Lower leg skin (tissue), 3 donors: Measurements from ENCODE around the gene COL10A1.

Source experiments
- POLR2A ChIP-seq, 2 donors: fragments of 450-650 bp; IDR thresholded peaks; one replicate each; pipeline ENCODE4 v1.6.1; 2016 to 2017; ENCODE audit warnings: antibody characterized with exemption in 2 of 2, mild to moderate bottlenecking in 1 of 2, moderate library complexity in 1 of 2
- TF ChIP-seq, protein P1 (sequence below), 3 donors: fragments of 450-650 bp; IDR thresholded peaks; one replicate each; pipeline ENCODE4 v1.5.1; 2016; ENCODE audit warnings: antibody characterized with exemption in 3 of 3, mild to moderate bottlenecking in 3 of 3, moderate library complexity in 2 of 3

DNA sequence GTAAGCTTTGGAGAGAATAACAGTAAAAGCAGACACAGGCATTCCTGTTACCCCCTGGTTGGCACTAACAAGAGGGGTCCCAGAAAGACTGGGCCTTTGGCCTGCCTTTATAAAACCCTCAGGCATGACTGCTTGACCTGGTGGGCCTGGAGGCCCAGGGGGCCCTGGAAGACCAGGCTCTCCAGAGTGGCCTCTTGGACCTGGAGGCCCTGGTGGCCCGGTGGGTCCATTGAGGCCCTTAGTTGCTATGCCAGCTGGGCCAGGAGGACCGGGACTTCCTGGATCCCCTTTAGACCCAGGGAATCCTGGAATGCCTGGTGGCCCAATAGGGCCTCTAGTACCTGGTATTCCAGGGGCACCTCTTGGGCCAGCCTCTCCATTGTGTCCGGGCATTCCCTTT, 5.5 kb downstream of the COL10A1 start:
- TF ChIP-seq POLR2A (IDR thresholded peaks at IDR 0.05): no peak
- TF ChIP-seq, protein P1, sequence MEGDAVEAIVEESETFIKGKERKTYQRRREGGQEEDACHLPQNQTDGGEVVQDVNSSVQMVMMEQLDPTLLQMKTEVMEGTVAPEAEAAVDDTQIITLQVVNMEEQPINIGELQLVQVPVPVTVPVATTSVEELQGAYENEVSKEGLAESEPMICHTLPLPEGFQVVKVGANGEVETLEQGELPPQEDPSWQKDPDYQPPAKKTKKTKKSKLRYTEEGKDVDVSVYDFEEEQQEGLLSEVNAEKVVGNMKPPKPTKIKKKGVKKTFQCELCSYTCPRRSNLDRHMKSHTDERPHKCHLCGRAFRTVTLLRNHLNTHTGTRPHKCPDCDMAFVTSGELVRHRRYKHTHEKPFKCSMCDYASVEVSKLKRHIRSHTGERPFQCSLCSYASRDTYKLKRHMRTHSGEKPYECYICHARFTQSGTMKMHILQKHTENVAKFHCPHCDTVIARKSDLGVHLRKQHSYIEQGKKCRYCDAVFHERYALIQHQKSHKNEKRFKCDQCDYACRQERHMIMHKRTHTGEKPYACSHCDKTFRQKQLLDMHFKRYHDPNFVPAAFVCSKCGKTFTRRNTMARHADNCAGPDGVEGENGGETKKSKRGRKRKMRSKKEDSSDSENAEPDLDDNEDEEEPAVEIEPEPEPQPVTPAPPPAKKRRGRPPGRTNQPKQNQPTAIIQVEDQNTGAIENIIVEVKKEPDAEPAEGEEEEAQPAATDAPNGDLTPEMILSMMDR (IDR thresholded peaks at IDR 0.05): no peak
